ENCODE measurements around the gene SPATA45. TPM values are rescaled to one million over a fixed set of nuclear protein-coding genes. Genes with fewer than 3 reads are reported as not detected.

Gene SPATA45
- total RNA-seq: not detected in 2 replicates
- long read RNA-seq, partial matches to known transcripts: 0 of 1 reads
- long read RNA-seq, other reads (novel, unspliced or antisense): 1 of 1 reads

GRCh38 chr1:212847549-212847948 is at the start of gene SPATA45:
Gene SPATA45, minus strand, starts transcription at chr1:212847649. Its CDS starts 11,500 bp downstream, at chr1:212836149.
- Mint-ChIP-seq H3K27ac (ENCODE audit: unreplicated experiment) (no peak within 1 kb of the TSS), H3K4me1 (ENCODE audit: unreplicated experiment) (no peaks in the 10 kb centered on the region), H3K9me3 (ENCODE audit: unreplicated experiment) (no peaks in the 10 kb centered on the region), H3K4me3 (ENCODE audit: unreplicated experiment) (no peak within 1 kb of the TSS), H3K36me3 (ENCODE audit: unreplicated experiment) (peaks cover 2% of the 10 kb centered on the region), H3K27me3 (ENCODE audit: unreplicated experiment) (no peaks in the 10 kb centered on the region)
- no peak for DNase-seq (ENCODE audit: extremely low spot score, unreplicated experiment)
- no peak for TF ChIP-seq CTCF (IDR thresholded peaks at IDR 0.05)

GRCh38 chr1:212892108-212892507 is 44.7 kb upstream of the SPATA45 start:
- peaks cover 63% of the 10 kb centered on the region for H3K36me3 Mint-ChIP-seq (ENCODE audit: unreplicated experiment)
- no peak overlapping the region for H3K4me3 Mint-ChIP-seq (ENCODE audit: unreplicated experiment)
- H3K9me3 Mint-ChIP-seq (ENCODE audit: unreplicated experiment): no peaks in the 10 kb centered on the region
- no peak for TF ChIP-seq CTCF (IDR thresholded peaks at IDR 0.05)
- DNase-seq (ENCODE audit: extremely low spot score, unreplicated experiment): no peak
- H3K27ac Mint-ChIP-seq (ENCODE audit: unreplicated experiment): no peak overlapping the region
- no peaks in the 10 kb centered on the region for H3K4me1 Mint-ChIP-seq (ENCODE audit: unreplicated experiment)
- H3K27me3 Mint-ChIP-seq (ENCODE audit: unreplicated experiment): no peaks in the 10 kb centered on the region

- Mint-ChIP-seq H3K9me3 (ENCODE audit: unreplicated experiment) (no peaks in the 10 kb centered on the region), H3K27ac (ENCODE audit: unreplicated experiment) (no peak overlapping the region), H3K27me3 (ENCODE audit: unreplicated experiment) (no peaks in the 10 kb centered on the region), H3K4me1 (ENCODE audit: unreplicated experiment) (no peaks in the 10 kb centered on the region), H3K36me3 (ENCODE audit: unreplicated experiment) (peaks cover 26% of the 10 kb centered on the region), H3K4me3 (ENCODE audit: unreplicated experiment) (no peak overlapping the region)
- no peak for DNase-seq (ENCODE audit: extremely low spot score, unreplicated experiment)
- no peak for TF ChIP-seq CTCF (IDR thresholded peaks at IDR 0.05)
Measured at GRCh38 chr1:212884592-212884991, 37.1 kb upstream of the SPATA45 start.

GRCh38 chr1:212879947-212880690 is 32.7 kb upstream of the SPATA45 start:
- Mint-ChIP-seq H3K9me3 (ENCODE audit: unreplicated experiment) (no peaks in the 10 kb centered on the region), H3K4me1 (ENCODE audit: unreplicated experiment) (no peaks in the 10 kb centered on the region), H3K4me3 (ENCODE audit: unreplicated experiment) (no peak overlapping the region), H3K27ac (ENCODE audit: unreplicated experiment) (no peak overlapping the region), H3K36me3 (ENCODE audit: unreplicated experiment) (peaks cover 30% of the 10 kb centered on the region), H3K27me3 (ENCODE audit: unreplicated experiment) (no peaks in the 10 kb centered on the region)
- no peak for TF ChIP-seq CTCF (IDR thresholded peaks at IDR 0.05)
- DNase-seq (ENCODE audit: extremely low spot score, unreplicated experiment): no peak

- no peak for DNase-seq (ENCODE audit: extremely low spot score, unreplicated experiment)
- Mint-ChIP-seq H3K36me3 (ENCODE audit: unreplicated experiment) (peaks cover 34% of the 10 kb centered on the region), H3K4me1 (ENCODE audit: unreplicated experiment) (no peaks in the 10 kb centered on the region), H3K9me3 (ENCODE audit: unreplicated experiment) (no peaks in the 10 kb centered on the region), H3K27ac (ENCODE audit: unreplicated experiment) (no peak overlapping the region), H3K4me3 (ENCODE audit: unreplicated experiment) (no peak overlapping the region), H3K27me3 (ENCODE audit: unreplicated experiment) (no peaks in the 10 kb centered on the region)
- TF ChIP-seq CTCF (IDR thresholded peaks at IDR 0.05): no peak
Measured at GRCh38 chr1:212878418-212878817, 31.0 kb upstream of the SPATA45 start.
